SK-MEL-5 (cell line): ENCODE measurements around the gene BANF1. TPM values are rescaled to one million over a fixed set of nuclear protein-coding genes. Genes with fewer than 3 reads are reported as not detected.
"Not testable (repeated sequence)": the region's sequence is repeated elsewhere in the genome, so short reads cannot be mapped to it uniquely, and the experiment has no call there.

Experiments
- DNase-seq: peaks from one replicate; pipeline ENCODE4 v3.0.0-alpha.2; 2016; ENCODE audit warnings: low read depth, low spot score
- in situ Hi-C: cut with HindIII; loops from 2 replicates; pipeline ENCODE4 v1.10.0; 2016; ENCODE audit warnings: low sequenced_read_pairs, high pct_unique_total_duplicates, low pct_unique_long_range_greater_than_20kb
- total RNA-seq: library from RNA; depleted of rRNA; stranded (reverse); fragments of >200 nt; shearing (Covaris generic); gene quantifications from 2 replicates; pipeline ENCODE4 v1.2.3, GENCODE V29; 2014

BANF1 gene
- total RNA-seq, 1 experiment from 2014 or later, result 30.0 TPM

DNA sequence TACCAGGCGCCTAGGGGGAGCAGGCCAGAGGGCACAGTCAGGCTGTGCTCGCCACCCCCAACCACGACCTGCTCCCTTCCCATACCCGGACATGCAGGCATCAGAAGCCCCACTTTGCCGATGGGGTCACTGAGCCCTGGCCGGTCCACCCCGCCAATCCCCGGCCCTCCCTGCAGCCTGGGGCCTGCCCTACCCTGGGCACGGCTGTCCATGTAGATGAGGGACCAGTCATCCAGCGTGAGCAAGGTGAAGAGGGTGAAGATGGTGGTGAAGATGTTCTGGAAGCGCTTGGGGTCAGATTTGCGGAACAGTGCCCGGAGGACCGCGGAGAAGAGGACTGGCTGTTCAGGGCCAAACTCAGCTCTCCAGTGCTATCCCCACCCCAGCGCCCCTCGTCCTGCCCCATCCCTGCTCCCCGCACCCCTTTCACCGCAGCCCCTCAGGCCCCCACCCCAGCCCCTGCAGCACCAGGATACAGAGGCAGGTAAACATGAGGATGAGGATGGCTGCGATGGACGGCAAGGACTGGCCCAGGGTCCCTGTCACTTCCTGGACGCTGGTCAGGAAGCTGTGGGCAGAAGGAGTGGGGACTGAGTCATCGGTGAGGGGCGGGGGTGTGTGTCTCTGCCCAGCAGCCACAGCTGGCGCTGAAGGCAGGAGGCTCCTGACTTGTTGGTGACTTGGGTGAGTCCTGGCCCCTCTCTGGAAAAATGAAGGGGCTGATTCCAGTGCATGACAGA, 18.5 kb downstream of the BANF1 start:
- in situ Hi-C loops, result no loop called here
- DNase-seq, result peak; percentile 14

DNA sequence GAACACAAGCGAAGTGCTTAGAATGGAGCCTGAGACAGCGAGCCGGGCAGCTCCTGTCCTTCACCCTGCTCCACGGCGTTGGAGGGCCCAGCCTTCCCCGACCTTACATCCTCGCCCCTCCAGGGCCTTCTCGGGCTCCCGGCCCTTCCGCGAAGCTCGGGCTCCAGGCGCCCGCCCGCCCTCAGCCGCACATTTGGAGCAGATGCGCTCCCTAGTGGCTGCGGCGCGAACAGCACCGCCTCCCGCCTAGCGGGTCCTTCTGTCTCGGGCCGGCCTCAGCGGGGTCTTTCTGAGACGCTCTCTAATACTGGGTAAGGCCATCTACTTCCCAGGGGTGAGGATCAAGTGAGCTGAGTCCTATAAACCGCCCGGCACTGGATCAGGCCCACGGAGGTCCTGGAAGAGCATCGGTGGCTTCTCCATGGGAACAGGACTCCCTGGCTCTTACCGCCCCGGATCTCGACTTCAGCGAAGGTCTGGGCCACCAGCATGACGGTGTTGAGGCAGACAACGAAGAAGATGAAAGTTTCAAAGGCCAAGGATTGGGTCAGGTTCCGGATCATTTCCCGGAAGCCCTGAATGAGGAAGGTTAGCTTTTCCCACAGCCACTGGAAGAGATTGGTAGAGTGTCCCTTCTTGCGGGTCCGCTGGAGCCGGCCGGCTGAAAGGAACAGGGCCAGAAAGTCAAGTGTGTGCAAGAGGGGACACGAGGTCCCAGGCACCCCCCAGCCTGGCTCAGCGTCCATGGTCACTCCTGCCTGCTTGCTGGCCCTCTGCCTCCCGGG, 20.3 kb downstream of the BANF1 start:
- peak; percentile 59 for DNase-seq
- in situ Hi-C loops, result no loop called here

DNA sequence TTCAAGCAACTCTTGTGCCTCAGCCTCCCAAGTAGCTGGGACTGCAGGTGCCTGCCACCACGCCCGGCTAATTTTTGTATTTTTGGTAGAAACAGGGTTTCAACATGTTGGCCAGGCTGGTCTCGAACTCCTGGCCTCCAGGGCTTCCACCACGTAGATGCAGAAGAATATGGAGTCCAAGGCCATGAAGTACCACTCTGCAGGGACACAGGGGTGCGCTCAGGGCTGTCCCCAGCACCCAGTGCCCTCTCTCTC, 20.8 kb downstream of the BANF1 start:
- in situ Hi-C loops, DNase-seq: not testable (repeated sequence)

DNA sequence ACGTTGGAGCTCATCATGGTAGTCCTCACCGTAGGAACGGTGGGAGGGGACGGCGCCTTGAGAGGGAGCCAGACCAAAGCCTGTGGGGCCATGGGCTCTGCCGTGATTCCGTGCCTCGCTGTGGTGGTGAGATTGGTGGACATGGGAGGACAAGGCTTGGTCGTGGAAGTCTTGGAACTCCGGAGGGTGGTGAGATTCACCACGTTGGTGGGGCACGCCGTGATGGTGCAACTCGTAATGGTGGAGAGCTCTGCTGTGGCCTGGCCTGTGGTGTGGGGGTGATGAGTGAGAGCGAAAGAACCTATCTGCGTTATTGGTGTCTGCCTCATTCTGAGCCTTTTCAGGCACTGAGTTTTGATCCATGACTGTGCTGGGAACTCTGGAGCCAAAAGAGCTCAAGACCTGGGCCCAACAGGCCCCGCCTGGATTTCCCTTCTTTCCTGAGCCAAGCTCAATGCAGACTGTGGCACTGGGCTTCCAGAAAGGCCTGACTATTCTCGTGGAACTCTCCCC, 23.8 kb downstream of the BANF1 start, which contains the start of gene CATSPER1:
Gene CATSPER1 (minus strand): TSS at position 463 of the 513 bp plus-strand sequence. CDS start 100 bp downstream, at position 363.
- in situ Hi-C loops, result no loop called here
- no peak for DNase-seq

DNA sequence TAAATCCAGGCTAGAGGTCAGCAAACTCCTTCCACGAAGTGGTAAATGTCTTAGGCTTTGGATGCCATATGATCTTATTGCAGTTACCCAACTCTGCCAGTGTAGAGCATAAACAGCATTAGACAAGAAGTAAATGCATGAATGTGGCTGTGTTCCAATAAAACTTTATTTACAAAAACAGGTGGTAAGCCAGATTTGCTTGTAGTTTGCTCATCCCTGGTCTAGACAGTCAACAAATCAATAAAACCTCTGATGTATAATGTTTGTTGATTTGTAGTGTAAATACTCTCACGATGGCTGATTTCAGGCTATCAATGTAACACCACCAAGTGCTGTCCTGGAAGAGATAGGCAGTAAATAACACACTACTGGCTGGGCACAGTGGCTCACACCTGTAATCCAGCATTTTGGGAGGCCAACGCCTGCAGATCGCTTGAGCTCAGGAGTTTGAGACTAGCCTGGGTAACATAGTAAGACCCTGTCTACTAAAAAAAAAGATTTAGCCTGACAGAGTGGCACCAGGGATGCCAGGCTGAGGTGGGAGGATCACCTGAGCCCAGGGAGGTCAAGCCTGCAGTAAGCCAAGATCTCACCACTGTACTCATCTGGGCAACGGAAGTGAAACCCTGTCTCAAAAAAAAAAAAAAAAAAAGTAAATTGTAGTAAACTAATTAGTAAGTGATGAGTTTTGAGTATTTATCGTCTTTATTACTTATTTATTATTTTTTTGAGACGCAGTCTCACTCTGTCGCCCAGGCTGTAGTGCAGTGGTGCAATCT, 30.8 kb downstream of the BANF1 start:
- DNase-seq, result peak; percentile 31
- in situ Hi-C loops, result no loop called here

DNA sequence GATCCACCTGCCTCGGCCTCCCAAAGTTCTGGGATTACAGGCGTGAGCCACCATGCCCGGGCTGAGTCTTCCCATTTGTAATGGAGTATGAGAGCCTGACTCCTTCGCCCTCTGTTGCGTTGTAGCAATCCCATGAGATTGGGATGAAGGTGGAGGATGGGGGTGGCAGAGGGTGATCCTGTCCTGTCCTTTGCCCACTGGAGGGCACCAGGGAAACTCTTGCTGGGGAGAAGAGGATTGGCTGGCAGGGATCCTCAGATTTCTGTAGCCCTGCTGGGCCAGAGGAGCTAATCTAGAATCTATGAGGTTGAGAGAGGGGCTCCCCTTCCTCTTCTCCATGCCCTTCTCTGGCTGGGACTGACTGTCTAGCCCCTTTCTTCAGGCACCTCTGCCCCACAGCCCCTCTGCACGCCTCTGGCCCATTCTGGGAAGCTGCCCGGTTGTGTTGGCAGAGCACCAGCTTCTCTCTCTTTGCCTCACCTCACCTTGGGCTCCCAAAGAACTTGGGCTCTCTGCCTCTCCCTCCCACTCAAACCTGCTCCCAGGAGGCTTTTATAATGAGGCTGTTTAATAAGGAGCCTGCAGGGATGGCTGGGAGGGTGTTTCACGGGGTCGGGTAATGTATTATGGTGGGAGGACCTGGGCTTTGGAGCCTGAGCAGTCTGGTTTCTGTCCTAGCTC, 33.5 kb downstream of the BANF1 start:
- in situ Hi-C loops, result no loop called here
- peak; percentile 31 for DNase-seq

DNA sequence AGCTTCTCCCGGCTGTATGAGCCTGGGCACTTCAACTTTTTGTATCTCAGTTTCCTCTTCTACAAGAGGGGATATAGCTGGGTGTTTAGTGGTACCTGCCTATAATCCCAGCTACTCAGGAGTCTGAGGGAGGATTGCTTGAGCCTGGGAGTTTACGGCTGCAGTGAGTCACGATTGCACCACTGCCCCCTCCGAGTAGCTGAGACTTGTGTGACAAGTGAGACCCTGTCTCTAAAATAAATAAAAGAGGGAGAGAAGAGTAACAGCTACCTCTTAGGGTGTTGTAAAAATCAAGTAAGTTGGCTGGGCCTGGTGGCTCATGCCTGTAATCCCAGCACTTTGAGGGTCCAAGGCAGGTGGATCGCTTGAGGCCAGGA, 34.0 kb downstream of the BANF1 start:
- in situ Hi-C loops, result no loop called here
- no peak for DNase-seq

DNA sequence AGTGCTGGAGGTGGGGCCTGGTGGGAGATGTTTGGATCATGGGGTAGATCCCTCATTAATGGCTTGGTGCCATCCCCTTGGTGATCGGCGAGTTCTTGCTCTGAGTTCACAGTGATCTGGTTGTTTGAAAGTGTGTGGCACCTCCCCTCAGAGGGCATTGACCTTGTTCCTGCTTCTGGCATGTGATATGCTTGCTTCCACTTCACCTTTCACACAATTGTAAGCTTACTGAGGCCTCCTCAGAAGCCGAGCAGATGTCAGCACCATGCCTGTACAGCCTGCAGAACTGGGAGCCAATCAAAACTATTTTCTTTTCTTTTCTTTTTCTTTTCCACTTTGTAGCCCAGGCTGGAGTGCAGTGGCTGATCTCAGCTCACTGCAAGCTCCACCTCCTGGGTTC, 35.0 kb downstream of the BANF1 start:
- no peak for DNase-seq

DNA sequence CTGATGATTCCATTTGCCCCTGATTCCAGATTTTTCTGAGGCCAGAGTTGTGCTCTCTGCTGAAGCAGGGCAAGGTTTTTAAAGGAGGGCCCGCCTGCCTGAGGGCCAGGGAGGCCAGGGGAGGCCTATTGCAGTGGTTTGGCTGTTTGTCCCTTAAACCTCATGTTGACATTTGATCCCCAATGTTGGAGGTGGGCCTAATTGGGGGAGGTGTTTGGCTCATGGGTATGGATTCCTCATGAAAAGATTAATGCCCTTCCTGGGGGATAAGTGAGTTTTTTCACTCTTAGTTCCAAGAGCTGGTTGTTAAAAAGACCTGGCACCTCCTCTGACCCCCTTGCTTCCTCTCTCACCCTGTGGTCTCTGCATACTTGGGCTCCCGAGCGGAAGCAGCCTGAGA, 37.5 kb downstream of the BANF1 start:
- no peak for DNase-seq
- in situ Hi-C loops, result no loop called here

More for the DNA sequence above, 35.0 kb downstream of the BANF1 start:
- in situ Hi-C loops, result no loop called here

DNA sequence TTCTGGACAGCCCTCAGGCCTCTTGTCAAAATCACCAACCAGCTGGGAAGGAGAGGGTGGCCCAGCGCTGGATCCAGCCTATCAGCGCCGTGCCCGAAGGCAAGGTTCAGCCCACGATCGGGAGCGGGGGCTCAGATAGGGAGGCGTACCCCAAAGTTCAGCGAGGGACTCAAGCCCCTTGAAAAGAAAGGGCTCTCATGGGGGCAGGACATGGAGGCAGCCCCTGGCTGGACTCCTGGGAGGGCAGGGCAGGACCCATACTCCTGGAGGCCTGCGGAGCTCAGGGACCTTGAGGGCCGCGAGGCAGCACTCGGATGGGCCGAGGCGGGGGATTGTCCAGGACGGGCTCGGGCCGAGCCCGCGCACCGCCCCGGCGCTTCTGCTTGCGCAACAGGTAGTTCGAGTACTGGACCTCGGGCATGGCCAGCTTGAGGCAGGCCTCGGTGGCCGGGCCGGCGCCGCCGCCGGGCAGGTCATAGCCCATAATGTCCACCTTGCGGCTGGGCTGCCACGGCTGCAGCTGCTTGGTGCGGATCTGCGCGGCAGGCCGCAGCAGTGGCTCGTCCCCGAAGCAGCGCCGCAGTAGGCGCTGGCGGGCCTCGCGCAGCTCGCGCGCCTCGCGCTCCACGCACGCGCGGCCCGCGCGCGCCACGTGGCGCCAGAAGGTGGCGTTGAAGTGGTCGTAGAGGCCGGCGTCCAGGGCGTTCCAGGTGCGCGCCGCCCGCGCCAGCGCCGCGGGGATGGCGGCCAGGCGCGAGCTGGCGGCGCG, 40.1 kb downstream of the BANF1 start:
- no peak for DNase-seq
- in situ Hi-C loops, result no loop called here

DNA sequence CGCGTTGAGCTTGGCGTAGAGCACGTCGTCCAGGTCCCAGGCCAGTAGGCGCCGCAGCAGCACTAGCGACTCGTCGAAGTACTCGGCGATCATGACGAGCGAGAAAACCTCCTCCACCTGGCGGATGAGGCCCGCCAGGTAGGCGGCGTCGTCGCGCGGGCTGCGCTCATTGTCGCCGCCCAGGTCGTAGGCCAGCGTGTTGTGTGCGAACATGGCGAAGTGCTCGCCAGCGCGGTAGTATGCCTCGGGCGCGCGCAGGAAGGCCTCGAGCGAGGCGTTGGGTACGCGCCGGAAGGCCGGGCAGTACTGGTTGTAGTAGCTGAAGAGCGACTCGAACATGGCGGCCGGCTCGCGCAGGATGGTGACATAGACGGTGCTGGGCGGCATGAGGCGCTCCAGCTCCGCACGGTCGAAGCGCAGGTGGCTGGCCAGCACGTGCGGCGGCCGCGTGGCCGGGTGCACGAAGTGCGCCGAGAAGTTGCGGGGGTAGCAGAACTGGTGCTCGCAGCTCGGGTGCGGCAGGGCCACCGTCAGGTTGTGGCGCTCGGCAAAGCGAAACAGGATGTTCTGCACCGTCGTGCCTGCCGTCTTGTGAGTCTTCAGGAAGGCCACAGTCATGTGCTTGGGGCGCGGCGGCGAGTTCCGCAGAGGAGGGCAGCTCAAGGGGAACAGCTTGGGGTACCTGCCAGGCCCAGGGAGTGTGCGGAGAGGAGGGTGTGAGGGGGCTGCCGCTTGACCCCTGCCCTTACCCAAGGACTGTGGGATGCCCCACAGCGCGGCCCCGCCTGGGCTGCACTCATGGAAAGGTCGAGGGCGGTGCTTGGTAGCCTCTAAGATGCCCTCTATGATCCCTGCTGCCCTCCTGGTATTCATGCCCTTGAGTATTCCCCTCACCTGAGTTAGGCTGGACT, 40.9 kb downstream of the BANF1 start:
- in situ Hi-C loops, result no loop called here
- no peak for DNase-seq

DNA sequence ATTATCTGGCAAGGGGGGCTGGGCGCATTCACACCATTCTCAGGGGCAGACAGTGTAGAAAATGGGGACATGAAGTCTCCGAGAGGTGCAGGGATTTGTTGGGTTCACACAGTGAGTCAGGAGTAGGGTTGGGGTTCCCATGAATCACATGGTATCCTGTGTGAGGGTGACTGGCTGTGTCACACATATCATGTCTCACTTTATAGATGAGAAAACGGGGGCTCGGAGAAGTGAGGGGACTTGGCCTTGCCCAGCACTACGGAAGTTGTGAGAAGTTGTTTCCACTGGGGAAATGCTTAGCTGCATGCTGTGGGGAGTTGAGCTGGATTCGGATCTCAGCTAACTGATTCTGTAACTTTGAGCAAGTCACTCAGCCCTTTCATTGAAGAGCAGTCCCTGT, 42.5 kb downstream of the BANF1 start:
- in situ Hi-C loops, result no loop called here
- DNase-seq, result no peak

DNA sequence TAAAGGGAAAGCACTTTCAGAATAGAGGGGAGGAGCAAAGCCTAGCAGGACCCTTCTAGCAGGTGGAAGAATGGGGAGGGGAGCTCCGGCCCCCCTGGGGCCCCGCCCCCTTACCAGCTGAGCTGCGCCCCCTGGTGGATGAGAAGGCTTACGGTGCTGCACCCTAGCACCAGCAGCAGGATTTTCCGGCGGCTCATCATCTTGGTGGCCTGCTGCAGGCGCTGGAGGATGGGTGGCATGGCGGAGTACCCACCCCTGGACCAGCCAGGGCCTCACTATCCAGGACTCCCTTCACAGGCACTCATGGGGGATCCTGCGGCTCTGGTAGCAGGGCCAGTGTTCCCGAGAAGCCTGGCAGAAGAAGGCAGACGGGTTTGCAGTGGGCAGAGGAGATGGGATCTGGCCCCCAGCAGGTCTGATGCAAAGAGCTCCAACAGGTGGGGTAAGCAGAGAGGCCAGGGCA, 42.9 kb downstream of the BANF1 start:
- peak; percentile 77 for DNase-seq
- in situ Hi-C loops, result no loop called here

DNA sequence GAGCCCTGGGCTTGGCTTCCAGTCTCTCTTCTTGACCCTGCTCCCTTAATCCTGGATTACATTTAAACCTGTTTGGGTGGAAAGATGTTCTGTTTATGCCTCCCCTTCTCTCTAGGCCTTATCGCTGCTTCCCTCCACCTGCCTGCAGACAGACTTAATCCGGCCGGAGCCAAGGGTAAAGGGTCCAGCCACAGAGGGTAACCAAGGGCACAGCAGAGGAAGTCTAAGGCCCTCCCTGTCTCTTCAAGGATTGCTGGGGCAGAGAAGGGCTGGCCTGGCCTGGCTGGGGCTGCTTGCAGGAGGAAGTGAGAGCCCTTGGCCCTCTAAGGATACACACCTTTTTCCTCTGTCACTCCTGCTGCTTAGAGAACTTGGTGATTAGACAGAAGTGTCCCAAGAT, 44.6 kb downstream of the BANF1 start:
- no peak for DNase-seq
- in situ Hi-C loops, result no loop called here

DNA sequence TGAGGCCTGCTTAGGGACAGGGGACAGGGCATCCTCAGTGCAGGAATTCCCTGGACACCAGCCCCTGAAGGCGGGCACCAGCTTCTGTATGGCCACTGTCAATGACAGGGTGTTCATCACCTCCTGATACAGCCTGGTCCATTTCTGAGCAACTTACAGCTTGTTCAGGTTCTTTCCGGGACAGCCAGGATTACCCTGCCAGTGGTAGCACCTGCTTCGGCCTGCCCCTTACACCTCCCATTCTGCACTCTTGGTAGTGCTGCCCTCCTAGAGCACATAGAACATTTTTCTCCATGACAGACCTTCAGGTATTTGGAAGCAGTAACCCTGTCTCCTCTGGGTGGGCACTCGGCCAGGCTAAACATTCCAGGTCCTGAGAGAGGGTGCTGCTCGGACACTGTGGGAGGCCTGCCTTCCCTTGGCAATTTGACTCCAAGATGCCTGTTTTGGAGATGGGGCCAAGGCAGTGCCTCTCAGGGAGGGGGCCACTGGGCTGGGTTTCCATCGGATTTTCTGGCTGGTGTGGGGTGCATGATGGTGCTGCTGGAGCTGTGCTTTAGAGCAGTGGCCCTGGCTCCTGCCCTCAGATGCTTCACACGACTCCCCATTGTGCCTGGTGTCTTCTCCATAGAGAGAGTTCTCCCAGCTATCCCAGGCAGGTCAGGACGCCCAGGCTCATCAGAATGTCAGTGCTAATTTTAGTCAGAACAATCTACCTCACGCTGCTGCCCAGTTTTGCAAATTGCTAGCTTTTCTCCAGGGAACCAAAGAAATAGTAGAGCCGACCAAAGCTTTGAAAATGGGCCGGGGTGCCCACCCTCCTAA, 45.5 kb downstream of the BANF1 start:
- no peak for DNase-seq
- in situ Hi-C loops, result no loop called here
